Measurements from ENCODE around the gene EME1.

DNA sequence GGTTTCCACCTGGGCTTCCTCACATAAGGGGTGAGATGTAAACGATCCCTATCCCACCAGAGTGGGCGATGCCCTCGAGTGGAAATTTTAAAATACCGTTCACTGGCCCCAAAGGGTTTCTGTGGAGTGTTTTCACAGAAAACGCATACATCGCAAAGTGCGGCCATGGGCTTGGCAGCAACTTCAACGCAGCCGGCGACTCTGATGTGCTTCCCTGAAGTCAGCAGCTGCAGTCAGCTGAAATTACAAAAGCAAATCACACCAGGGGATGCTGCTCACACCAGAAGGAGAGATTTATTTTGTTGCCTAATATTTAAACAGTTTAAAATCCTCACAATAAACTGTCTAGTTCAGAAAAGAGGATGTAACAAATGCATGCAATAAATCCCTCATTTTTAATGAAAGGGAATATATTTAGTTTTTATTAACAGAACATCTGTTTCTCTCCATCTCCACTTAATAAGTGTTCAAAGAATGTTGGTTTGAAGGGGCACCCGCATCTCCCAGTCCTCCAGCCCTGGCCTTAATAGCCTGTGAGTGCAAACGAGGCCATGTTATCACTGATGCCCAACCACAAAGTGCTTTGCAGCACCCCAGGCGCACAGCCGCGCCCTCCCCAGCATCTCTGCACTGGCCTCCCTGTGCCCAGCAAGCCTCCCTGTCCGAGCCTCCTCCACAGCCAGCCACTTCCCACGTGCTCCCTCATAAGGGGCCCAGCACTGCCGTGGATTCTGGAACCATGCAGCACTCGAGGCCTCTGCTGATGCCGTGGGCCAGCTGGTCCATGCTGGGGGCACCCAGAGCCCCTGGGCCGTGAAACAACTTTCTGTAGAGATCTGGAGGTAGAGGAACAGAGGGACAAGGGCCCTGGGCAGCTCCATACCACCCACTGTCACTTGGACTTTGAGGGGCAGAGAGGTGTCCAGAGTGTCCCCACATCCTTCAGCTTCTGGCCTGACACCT is 44.4 kb upstream of the EME1 start:
- no peak for TF ChIP-seq ZNF274 (IDR thresholded peaks at IDR 0.05; ENCODE audit: low read depth, low read length)
- no peak for TF ChIP-seq YY1 (IDR thresholded peaks at IDR 0.05; ENCODE audit: insufficient read depth, insufficient read length)
